PC-9 (cell line): ENCODE measurements around the gene FAM117B. TPM values are rescaled to one million over a fixed set of nuclear protein-coding genes. Genes with fewer than 3 reads are reported as not detected.

Experiments used
- BruUV-seq: library from RNA; stranded (reverse); fragments of 400-500 nt; replicated peaks from 2 replicates; lab custom pipeline; 2021; lab: Mats Ljungman, UMichigan
- CTCF ChIA-PET: fragments of 300-600 bp; sonication (Branson Sonifier 250); formaldehyde crosslinking; loops from one replicate; lab custom pipeline; 2022; ENCODE audit warnings: antibody characterized with exemption; lab: Charles Lee
- POLR2A ChIA-PET: fragments of 300-600 bp; sonication (Branson Sonifier 250); formaldehyde crosslinking; loops from one replicate; lab custom pipeline; 2022; ENCODE audit warnings: antibody characterized with exemption; ENCODE audit not compliant: unreplicated experiment; lab: Charles Lee
- DNase-seq, 2 experiments: peaks; one replicate each; pipeline versions ENCODE4 v3.0.0 to v3.0.0-alpha.2; 2015 to 2022; ENCODE audit warnings: mixed read lengths in 1 of 2
- H2AFZ ChIP-seq: fragments of 200-600 bp; sonication (generic); 2 replicates; pipeline ENCODE4 v1.8.1; 2017; ENCODE audit warnings: antibody characterized with exemption
- H3F3A ChIP-seq: fragments of 200-600 bp; sonication (generic); 2 replicates; pipeline ENCODE4 v1.8.1; 2017; ENCODE audit warnings: antibody characterized with exemption, mild to moderate bottlenecking, low read depth; ENCODE audit not compliant: insufficient read depth
- H3K27ac ChIP-seq: fragments of 200-600 bp; sonication (generic); 2 replicates; pipeline ENCODE4 v1.6.1; 2016; ENCODE audit warnings: mixed run types
- H3K27me3 ChIP-seq: fragments of 200-600 bp; sonication (generic); 2 replicates; pipeline ENCODE4 v1.6.1; 2016; ENCODE audit warnings: low read depth, mixed run types; ENCODE audit not compliant: insufficient read depth
- H3K36me3 ChIP-seq: fragments of 200-600 bp; sonication (generic); 2 replicates; pipeline ENCODE4 v1.6.1; 2016; ENCODE audit warnings: low read depth, mixed run types
- H3K4me1 ChIP-seq: fragments of 200-600 bp; sonication (generic); replicated peaks from 2 replicates; pipeline ENCODE4 v1.6.1; 2016; ENCODE audit warnings: mixed run types; ENCODE audit not compliant: insufficient read depth
- H3K4me2 ChIP-seq: fragments of 200-600 bp; sonication (generic); 2 replicates; pipeline ENCODE4 v1.6.1; 2017; ENCODE audit warnings: mixed run types
- H3K4me3 ChIP-seq: fragments of 200-600 bp; sonication (generic); 2 replicates; pipeline ENCODE4 v1.6.1; 2016; ENCODE audit warnings: mixed run types
- H3K79me2 ChIP-seq: fragments of 200-600 bp; sonication (generic); 2 replicates; pipeline ENCODE4 v1.6.1; 2017; ENCODE audit warnings: low read depth, mixed run types
- H3K9me2 ChIP-seq: fragments of 200-600 bp; sonication (generic); 2 replicates; pipeline ENCODE4 v1.8.1; 2017; ENCODE audit warnings: mild to moderate bottlenecking; ENCODE audit not compliant: insufficient read depth
- H3K9me3 ChIP-seq: fragments of 200-600 bp; sonication (generic); 2 replicates; pipeline ENCODE4 v1.8.1; 2016; ENCODE audit warnings: low read depth; ENCODE audit not compliant: insufficient read depth
- H4K20me1 ChIP-seq: fragments of 200-600 bp; sonication (generic); 2 replicates; pipeline ENCODE4 v1.8.1; 2017; ENCODE audit not compliant: insufficient read depth
- EZH2 ChIP-seq: fragments of 200-600 bp; sonication (generic); IDR thresholded peaks from 2 replicates; pipeline ENCODE4 v1.8.0; 2017; ENCODE audit warnings: antibody characterized with exemption, low read depth
- intact Hi-C: fragments of 100-400 bp; cut with micrococcal nuclease; formaldehyde crosslinking; loops from one replicate; pipeline ENCODE4 v1.10.0; 2022; ENCODE audit not compliant: unreplicated experiment
- total RNA-seq: library from RNA; stranded (reverse); gene quantifications from 2 replicates; pipeline ENCODE4 v1.2.3, GENCODE V29; 2021
- TF ChIP-seq, protein P1 (sequence below): fragments of 200-600 bp; sonication (generic); conservative IDR thresholded peaks from 2 replicates; pipeline ENCODE4 v1.6.1; 2017; ENCODE audit warnings: mixed run types, antibody characterized with exemption, mild to moderate bottlenecking, moderate library complexity

Gene FAM117B
- total RNA-seq, 1 experiment from 2014 or later, result 8.2 TPM

DNA sequence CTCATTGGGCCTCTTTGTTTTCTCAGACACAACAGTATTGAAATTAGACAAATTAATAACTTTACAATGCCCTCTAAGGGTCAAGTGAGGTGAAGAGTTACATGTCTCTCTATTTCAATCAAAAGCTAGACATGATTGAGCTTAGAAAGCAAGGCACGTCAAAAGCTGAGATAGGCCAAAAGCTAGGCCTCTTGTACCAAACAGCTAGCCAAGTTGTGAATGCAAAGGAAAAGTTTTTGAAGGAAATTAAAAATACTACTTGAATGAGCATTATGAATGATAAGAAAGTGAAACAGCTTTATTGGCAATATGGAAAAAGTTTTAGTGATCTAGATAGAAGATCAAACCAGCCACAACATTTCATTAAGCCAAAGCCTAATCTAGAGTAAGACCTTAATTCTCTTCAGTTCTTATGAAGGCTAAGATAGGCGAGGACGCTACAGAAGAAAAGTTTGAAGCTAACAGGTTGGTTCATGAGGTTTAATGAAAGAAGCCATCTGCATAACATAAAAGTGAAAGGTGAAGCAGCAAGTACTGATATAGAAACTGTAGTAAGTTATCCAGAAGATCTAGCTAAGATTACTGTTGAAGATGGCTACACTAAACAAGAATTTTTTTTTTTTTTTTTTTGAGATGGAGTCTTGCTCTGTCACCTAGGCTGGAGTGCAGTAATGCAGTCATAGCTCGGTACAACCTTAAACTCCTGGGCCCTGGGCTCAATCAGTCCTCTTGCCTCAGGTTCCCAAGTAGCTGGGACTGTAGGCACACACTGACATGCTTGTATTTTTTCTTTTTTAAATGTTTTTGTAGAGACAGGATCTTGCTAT, 65.5 kb downstream of the FAM117B start:
- no peaks in the 10 kb centered on the region for H3K9me3 ChIP-seq
- H3K9me2 ChIP-seq, result no peaks in the 10 kb centered on the region
- no peaks in the 10 kb centered on the region for H3K4me1 ChIP-seq
- H4K20me1 ChIP-seq, result no peaks in the 10 kb centered on the region
- BruUV-seq, result no TSS peak
- no peak overlapping the region for H3K4me2 ChIP-seq
- POLR2A ChIA-PET, result interaction anchor here (0.6 to 0.7 kb wide), 2 partner anchors 64 to 65 kb away, joined by 3 to 4 read pairs; partner anchors contain the start of gene FAM117B
- CTCF ChIA-PET, result no interaction called here
- no peak overlapping the region for H3K4me3 ChIP-seq
- intact Hi-C loops, result no loop called here
- TF ChIP-seq, protein P1, sequence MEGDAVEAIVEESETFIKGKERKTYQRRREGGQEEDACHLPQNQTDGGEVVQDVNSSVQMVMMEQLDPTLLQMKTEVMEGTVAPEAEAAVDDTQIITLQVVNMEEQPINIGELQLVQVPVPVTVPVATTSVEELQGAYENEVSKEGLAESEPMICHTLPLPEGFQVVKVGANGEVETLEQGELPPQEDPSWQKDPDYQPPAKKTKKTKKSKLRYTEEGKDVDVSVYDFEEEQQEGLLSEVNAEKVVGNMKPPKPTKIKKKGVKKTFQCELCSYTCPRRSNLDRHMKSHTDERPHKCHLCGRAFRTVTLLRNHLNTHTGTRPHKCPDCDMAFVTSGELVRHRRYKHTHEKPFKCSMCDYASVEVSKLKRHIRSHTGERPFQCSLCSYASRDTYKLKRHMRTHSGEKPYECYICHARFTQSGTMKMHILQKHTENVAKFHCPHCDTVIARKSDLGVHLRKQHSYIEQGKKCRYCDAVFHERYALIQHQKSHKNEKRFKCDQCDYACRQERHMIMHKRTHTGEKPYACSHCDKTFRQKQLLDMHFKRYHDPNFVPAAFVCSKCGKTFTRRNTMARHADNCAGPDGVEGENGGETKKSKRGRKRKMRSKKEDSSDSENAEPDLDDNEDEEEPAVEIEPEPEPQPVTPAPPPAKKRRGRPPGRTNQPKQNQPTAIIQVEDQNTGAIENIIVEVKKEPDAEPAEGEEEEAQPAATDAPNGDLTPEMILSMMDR, result no peak
- TF ChIP-seq EZH2, result no peak
- no peaks in the 10 kb centered on the region for H3F3A ChIP-seq
- H3K79me2 ChIP-seq, result no peaks in the 10 kb centered on the region
- no peak for DNase-seq
- H3K27ac ChIP-seq, result no peak overlapping the region
- H2AFZ ChIP-seq, result no peak overlapping the region
- no peaks in the 10 kb centered on the region for H3K36me3 ChIP-seq
- H3K27me3 ChIP-seq, result no peaks in the 10 kb centered on the region

DNA sequence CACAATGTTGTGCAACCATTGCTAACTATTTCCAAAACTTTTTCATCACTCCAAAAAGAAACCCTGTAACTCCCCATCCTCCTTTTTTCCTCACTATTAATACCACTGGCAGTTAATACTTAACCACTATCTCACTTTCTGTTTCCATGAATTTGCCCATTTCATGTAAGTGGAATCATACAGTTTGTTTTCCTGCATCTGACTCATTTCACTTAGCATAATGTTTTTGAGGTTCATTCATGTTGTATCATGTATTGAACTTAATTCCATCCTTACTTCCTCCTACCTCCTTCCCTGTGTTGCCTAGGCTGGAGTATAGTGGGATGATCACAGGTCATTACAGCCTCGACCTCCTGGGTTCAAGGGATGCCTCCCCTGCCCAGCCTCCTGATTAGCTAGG, 68.3 kb downstream of the FAM117B start:
- intact Hi-C loops, result no loop called here
- ChIA-PET POLR2A (no interaction called here), CTCF (no interaction called here)
- TF ChIP-seq EZH2, result no peak
- TF ChIP-seq, protein P1, result no peak
- DNase-seq, result no peak
- no peaks in the 10 kb centered on the region for H4K20me1 ChIP-seq
- no peak overlapping the region for H3K4me2 ChIP-seq
- no peaks in the 10 kb centered on the region for H3K79me2 ChIP-seq
- no peaks in the 10 kb centered on the region for H3K9me2 ChIP-seq
- no peak overlapping the region for H2AFZ ChIP-seq
- no peak overlapping the region for H3K27ac ChIP-seq
- H3K36me3 ChIP-seq, result no peaks in the 10 kb centered on the region
- no peaks in the 10 kb centered on the region for H3K27me3 ChIP-seq
- H3F3A ChIP-seq, result no peaks in the 10 kb centered on the region
- no peaks in the 10 kb centered on the region for H3K9me3 ChIP-seq
- H3K4me3 ChIP-seq, result no peak overlapping the region
- H3K4me1 ChIP-seq, result no peaks in the 10 kb centered on the region
- BruUV-seq, result no TSS peak

DNA sequence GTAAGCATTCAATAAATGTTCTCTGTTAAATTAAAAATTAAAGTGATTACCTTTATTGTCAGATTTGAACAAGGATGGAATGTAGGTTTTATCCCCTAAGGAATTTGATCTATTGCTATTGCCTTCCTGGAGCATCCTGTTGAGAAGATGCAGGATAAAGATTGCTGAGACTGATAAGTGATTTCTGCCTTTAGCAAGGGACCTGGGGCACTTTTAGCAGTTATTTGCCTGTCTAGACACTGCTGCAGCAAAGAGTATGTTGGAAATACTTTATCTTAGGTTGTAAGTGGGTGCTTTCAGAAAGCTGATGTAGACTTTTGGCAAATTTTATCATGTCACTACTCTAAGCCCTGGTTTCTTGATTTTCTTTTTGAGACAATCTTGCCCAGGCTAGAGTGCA, 69.5 kb downstream of the FAM117B start:
- TF ChIP-seq, protein P1, result no peak
- no peak for TF ChIP-seq EZH2
- Histone ChIP-seq H3K4me1 (no peaks in the 10 kb centered on the region), H3K27ac (no peak overlapping the region), H3K27me3 (no peaks in the 10 kb centered on the region), H3K9me3 (no peaks in the 10 kb centered on the region), H4K20me1 (no peaks in the 10 kb centered on the region), H2AFZ (no peak overlapping the region), H3K36me3 (no peaks in the 10 kb centered on the region), H3K79me2 (no peaks in the 10 kb centered on the region), H3K4me2 (no peak overlapping the region), H3F3A (no peaks in the 10 kb centered on the region), H3K9me2 (no peaks in the 10 kb centered on the region), H3K4me3 (no peak overlapping the region)
- no peak for DNase-seq
- ChIA-PET POLR2A (no interaction called here), CTCF (no interaction called here)
- intact Hi-C loops, result no loop called here
- no TSS peak for BruUV-seq
